ENCODE results near the gene MAFG. TPM values are rescaled to one million over a fixed set of nuclear protein-coding genes. Genes with fewer than 3 reads are reported as not detected.

MAFG gene
- total and polyA plus RNA-seq, 9 of the 15 experiments (the other 6 are each of a cell fraction or from before 2014, with no cell fraction given): 1.1 to 58.1 (median 24.9) TPM

GRCh38 chr17:81955058-81955681 is 27.6 kb upstream of the MAFG start:
- in situ Hi-C loops (cut with MboI): no loop called here
- Histone ChIP-seq H3K4me3 (no peak overlapping the region), H2AFZ (ENCODE audit: low read depth, low read length) (no peak overlapping the region), H3K79me2 (ENCODE audit: control insufficient read depth, insufficient read depth, low read length) (peaks cover 19% of the 10 kb centered on the region), H3K9me1 (ENCODE audit: control insufficient read depth, insufficient read depth, low read length) (no peaks in the 10 kb centered on the region), H3K27me3 (ENCODE audit: control insufficient read depth in 2 of 2, insufficient read depth in 2 of 2, low read length in 2 of 2) (no peaks in the 10 kb centered on the region), H3K9ac (ENCODE audit: insufficient read depth in 1 of 2, low read depth in 2 of 2, low read length in 2 of 2) (no peak overlapping the region), H3K27ac (ENCODE audit: extremely low read depth, low read depth, low read length) (no peak overlapping the region), H3K9me3 (replicated peaks; ENCODE audit: control insufficient read depth, insufficient read depth, low read depth, low read length) (no peaks in the 10 kb centered on the region; the same call in 1 of the 2 replicates), H3K4me2 (ENCODE audit: insufficient read depth, low read length) (no peak overlapping the region), H3K4me1 (replicated peaks in 1 of 2; ENCODE audit: control insufficient read depth in 2 of 2, insufficient read depth in 2 of 2, low read length in 2 of 2) (peaks cover 7 to 55% of the 10 kb centered on the region in 2 experiments; a peak in 4 of 5 replicates), H3K36me3 (ENCODE audit: control insufficient read depth, insufficient read depth, low read length) (peaks cover 19% of the 10 kb centered on the region; the same call in 2 of the 3 replicates), H4K20me1 (replicated peaks; ENCODE audit: control insufficient read depth, insufficient read depth, low read length) (no peaks in the 10 kb centered on the region)
- ChIA-PET CTCF (ENCODE audit: low intra/inter-chr PET ratio) (no interaction called here), POLR2A (interaction anchor here (1.0 to 1.8 kb wide), 4 partner anchors 14 to 68 kb away, joined by 3 to 12 read pairs (median 6); partner anchors contain the start of genes CENPX, LRRC45 and PYCR1)
- WGBS (ENCODE audit: insufficient coverage, low coverage, missing lambda C conversion rate): 87% methylated on average over 3 of the region's 26 CpGs
- TF ChIP-seq HNRNPUL1 (IDR thresholded peaks at IDR 0.05; ENCODE audit: low read length) (no peak), MYC (IDR thresholded peaks at IDR 0.05; ENCODE audit: low read depth, low read length) (no peak), MYC (CRISPR knock-in tag; IDR thresholded peaks at IDR 0.05; ENCODE audit: borderline replicate concordance, low read depth) (no peak), YBX1 (IDR thresholded peaks at IDR 0.05) (no peak), ZNF592 (IDR thresholded peaks at IDR 0.05) (no peak), POLR2G (IDR thresholded peaks at IDR 0.05; ENCODE audit: low read depth, low read length) (peak; percentile 40; the same call in 1 of the 2 replicates), SMC3 (conservative IDR thresholded peaks at IDR 0.05; ENCODE audit: insufficient read depth, low read depth, low read length) (no peak), CTCF (IDR thresholded peaks at IDR 0.05 in 2 of 3, conservative IDR thresholded peaks at IDR 0.05 in 1 of 3; ENCODE audit: insufficient read depth in 2 of 3, low read depth in 1 of 3, low read length in 3 of 3) (no peak), NFIX (CRISPR knock-in tag; IDR thresholded peaks at IDR 0.05; ENCODE audit: low read depth) (no peak), RBFOX2 (IDR thresholded peaks at IDR 0.05; ENCODE audit: low read depth, low read length) (peak; percentile 58), TOE1 (IDR thresholded peaks at IDR 0.05; ENCODE audit: borderline replicate concordance) (no peak), TOE1 (CRISPR knock-in tag; IDR thresholded peaks at IDR 0.05; ENCODE audit: borderline replicate concordance, low read depth) (no peak)
- TF ChIP-seq, protein P1, sequence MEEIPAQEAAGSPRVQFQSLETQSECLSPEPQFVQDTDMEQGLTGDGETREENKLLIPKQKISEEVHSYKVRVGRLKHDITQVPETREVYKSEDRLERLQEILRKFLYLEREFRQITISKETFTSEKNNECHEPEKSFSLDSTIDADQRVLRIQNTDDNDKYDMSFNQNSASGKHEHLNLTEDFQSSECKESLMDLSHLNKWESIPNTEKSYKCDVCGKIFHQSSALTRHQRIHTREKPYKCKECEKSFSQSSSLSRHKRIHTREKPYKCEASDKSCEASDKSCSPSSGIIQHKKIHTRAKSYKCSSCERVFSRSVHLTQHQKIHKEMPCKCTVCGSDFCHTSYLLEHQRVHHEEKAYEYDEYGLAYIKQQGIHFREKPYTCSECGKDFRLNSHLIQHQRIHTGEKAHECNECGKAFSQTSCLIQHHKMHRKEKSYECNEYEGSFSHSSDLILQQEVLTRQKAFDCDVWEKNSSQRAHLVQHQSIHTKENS (CRISPR knock-in tag; IDR thresholded peaks at IDR 0.05): no peak
- intact Hi-C loops (cut with micrococcal nuclease): loop anchor here (10.0 kb wide), 1 partner anchor 200 kb away; no protein-coding TSS in a partner anchor
- no TSS peak for BruUV-seq (replicated peaks)
- ATAC-seq (no peak), DNase-seq (ENCODE audit: extremely low read depth in 1 of 4, low spot score in 3 of 4) (no peak), FAIRE-seq (no peak)
